Measurements from ENCODE around the gene ZCCHC4. TPM values are rescaled to one million over a fixed set of nuclear protein-coding genes. Genes with fewer than 3 reads are reported as not detected.
"Not testable (repeated sequence)": the region's sequence is repeated elsewhere in the genome, so short reads cannot be mapped to it uniquely, and the experiment has no call there.

The ZCCHC4 gene
- total RNA-seq, 1 experiment from 2014 or later = 11.9 TPM

GRCh38 chr4:25320336-25320735 lies 7.8 kb downstream of the ZCCHC4 start:
- peak; percentile 31 for DNase-seq (ENCODE audit: low read depth)

DNA sequence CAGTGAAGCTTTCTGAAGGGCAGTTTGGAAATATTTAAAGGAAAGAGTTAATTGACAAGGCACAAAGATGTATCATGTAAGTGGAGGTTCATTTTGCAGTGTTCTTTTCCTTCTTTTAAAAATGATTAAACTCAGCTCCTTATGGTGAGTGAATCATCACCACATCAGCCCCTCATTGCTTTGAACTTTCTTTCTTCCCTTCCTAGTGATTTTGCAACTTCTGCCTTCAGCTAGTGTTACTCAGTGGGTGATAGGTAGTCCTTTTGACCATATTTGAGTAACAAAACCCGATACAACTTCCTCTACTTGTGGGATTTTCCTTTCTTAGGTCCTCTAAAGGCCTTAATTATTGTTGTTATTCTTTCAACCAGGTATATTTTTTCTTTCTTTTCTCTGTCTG lies 8.2 kb downstream of the ZCCHC4 start:
- DNase-seq (ENCODE audit: low read depth) = peak; percentile 82

- no peak for DNase-seq (ENCODE audit: low read depth)
Measured at GRCh38 chr4:25321703-25322102, 9.1 kb downstream of the ZCCHC4 start.

GRCh38 chr4:25328463-25328862 lies 15.9 kb downstream of the ZCCHC4 start:
- not testable (repeated sequence) for DNase-seq (ENCODE audit: low read depth)

GRCh38 chr4:25330335-25330734 lies 17.8 kb downstream of the ZCCHC4 start:
- no peak for DNase-seq (ENCODE audit: low read depth)

GRCh38 chr4:25330905-25331808 lies 18.6 kb downstream of the ZCCHC4 start:
- no peak for DNase-seq (ENCODE audit: low read depth)

- DNase-seq (ENCODE audit: low read depth) = peak; percentile 5
Measured at GRCh38 chr4:25343671-25344070, 31.1 kb downstream of the ZCCHC4 start.

DNA sequence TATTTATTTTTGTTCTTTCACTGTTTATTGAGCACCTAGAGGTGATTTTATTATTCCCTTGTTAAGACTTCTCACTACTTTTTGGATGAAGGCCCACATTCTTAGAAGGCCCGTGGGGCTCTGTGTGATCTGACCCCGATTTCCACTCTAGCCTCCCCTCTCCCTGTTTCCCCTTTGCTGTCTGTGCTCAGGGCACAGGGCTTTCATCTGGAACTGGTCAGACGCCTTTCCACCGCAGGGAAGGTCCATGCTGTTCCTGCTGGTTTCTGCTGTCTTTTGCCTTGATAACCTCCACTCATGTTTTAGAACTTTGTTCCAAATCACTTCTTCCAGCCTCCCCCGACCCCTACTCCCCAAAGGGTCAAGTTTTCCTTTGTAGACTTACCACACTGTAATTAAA lies 33.2 kb downstream of the ZCCHC4 start:
- DNase-seq (ENCODE audit: low read depth) = peak; percentile 41

DNA sequence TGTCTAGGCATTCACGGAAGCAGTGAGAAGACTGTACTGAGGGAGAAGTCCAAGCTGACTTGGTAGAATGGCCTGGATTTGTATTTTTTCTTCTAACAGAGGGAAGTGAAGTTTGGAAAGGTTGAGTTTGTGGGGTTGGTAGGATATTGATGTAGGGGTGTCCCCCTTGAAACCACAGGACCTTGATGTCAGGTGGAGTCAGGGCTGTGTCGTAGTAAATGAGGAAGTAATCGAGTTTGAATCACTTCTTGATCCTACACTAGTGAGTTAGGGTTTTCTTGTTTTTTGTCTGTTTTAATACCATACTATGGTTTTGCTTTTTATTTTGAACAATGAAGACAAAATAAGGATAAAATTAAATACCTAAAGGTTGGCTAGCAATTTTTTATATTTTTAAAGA lies 34.3 kb downstream of the ZCCHC4 start:
- no peak for DNase-seq (ENCODE audit: low read depth)

DNA sequence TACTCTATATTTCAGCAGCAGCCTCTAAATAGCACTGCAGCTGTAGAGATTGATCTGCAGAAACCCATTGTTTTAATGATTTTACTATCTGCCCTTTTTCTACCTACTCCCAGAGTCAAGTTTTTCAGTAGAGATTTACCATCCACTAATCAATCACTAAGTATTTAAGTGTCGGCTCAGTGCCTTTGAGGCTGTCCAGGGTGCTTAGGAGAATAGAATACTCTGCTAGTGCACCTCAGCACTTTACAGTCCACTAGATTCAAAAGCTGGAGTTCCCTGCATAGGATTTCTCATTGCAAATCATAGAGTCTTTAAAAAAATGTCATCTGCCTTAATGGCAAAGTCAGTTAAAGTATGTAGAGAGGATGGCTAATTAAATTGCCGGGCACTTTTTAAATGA lies 34.9 kb downstream of the ZCCHC4 start:
- no peak for DNase-seq (ENCODE audit: low read depth)

GRCh38 chr4:25347971-25348370 lies 35.4 kb downstream of the ZCCHC4 start:
- no peak for DNase-seq (ENCODE audit: low read depth)

GRCh38 chr4:25350561-25350960 lies 38.0 kb downstream of the ZCCHC4 start:
- no peak for DNase-seq (ENCODE audit: low read depth)

DNA sequence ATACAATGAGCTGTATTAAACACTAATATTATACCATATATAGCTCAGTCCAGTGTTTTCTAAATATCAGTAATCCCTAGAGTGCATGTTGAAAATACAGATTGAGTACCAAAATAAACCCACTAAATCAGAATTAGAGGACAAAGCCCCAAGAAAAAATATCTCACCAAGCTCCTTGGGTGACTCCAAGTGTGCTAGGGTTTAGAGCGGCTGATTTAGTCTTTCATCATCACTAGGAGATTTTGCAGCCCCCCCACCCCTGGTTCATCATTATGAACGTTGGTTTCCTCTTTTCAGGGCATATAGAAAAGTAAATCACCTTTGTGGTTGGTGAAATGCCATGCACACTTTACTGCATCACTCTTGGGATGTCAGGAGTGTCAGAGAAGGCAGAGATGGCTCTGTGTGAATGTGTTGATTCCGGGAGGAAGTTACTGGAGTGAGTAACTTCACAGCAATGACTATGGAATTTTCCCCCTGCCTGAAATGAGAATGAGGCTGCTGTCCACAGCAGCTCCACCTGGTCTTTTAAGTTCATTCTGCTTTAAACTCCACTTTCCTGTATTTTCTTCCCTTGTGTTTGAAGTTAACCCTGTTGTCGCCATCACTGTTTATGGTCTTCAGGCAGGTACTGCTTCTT lies 39.3 kb downstream of the ZCCHC4 start:
- peak; percentile 35 for DNase-seq (ENCODE audit: low read depth)

GRCh38 chr4:25356068-25356467 lies 43.5 kb downstream of the ZCCHC4 start:
- no peak for DNase-seq (ENCODE audit: low read depth)

DNA sequence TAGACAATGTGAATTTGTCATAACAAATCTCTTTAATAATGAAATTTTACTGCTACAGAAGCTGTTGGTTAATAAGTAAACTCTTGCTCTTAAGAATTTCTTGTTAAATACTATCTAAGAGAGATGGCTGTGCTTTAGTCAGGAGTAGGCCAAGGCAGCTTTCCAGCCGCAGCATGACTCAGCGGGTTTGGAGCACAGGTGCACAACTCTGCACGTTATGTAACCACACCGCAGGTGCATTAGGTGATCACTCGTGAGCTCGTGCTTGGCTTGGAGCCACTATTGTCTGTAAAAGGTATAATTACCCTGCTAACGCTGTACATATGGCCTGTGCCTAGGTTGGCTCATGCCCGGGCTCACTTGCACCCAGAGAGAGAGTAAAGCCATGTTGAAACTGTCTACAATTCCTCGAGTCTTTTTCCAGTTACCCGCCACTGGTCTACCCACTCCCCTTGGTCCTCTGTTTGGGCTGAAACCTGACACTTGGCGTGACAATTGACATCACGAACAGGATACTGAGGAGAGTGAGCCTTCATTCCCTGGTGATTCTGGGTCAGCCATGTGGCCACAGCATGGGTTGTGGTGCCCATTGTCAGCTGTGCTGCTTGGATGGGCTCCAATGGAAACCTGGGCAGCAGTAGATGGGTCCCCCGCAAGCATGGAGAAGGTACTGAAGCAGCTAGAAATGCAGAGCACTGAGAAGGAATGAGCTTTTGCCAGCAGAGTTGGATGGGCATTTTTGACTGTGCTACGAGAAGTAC lies 46.1 kb downstream of the ZCCHC4 start:
- DNase-seq (ENCODE audit: low read depth) = no peak

GRCh38 chr4:25361253-25361652 lies 48.7 kb downstream of the ZCCHC4 start:
- no peak for DNase-seq (ENCODE audit: low read depth)

- peak; percentile 34 for DNase-seq (ENCODE audit: low read depth)
Measured at GRCh38 chr4:25367004-25367621, 54.5 kb downstream of the ZCCHC4 start.

- DNase-seq (ENCODE audit: low read depth) = no peak
Measured at GRCh38 chr4:25367877-25368276, 55.3 kb downstream of the ZCCHC4 start.

DNA sequence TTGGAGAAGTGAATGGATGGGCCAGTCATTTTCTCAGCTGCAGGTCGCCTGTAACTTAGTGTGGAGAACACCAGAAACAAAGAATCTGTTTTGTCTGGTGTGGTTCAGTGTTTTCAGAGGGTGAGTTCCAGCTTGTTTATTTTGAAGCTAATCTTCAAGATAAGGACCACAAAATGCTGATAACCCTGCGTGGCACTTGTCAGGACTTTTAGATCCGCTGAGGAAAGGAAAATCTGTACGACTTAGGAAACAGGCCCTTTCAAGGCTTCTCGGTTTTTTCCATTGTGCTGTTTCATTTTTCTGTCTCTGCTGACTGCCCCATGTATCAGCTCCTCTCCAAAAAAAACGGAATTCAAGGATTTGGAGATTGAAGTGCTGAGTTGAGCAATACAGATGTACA lies 55.7 kb downstream of the ZCCHC4 start:
- no peak for DNase-seq (ENCODE audit: low read depth)

DNA sequence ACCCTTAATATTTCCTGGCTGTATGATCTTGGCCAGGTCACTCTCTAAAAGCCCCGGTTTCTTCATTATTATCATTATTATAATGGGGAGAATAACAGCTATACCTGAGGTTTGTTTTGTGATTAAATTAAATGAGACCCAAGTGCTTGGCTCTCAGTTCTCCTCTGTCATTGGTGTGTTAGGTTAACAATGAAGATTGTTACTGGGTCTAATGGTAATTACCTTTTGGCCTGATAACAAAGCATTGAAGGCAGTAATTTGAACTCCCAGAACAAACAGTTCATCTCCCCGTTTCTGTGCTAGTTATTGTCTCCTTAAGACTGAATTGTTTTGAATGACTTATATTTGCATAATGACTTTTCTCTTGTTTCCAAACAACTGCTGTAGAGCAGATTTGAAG lies 57.7 kb downstream of the ZCCHC4 start:
- no peak for DNase-seq (ENCODE audit: low read depth)

GRCh38 chr4:25372549-25372948 lies 60.0 kb downstream of the ZCCHC4 start:
- not testable (repeated sequence) for DNase-seq (ENCODE audit: low read depth)
